K562 (cell line): ENCODE measurements around the gene CFAP298. TPM values are rescaled to one million over a fixed set of nuclear protein-coding genes. Genes with fewer than 3 reads are reported as not detected.

Experiments used
- ATAC-seq: fragments of 200-7000 bp; cut with Tn5 transposase; 3 replicates; pipeline ENCODE4 v1.9.1; 2020; ENCODE audit warnings: moderate library complexity
- BruUV-seq: library from RNA; stranded (reverse); fragments of 400-500 nt; replicated peaks from 2 replicates; lab custom pipeline; 2021; lab: Mats Ljungman, UMichigan
- CTCF ChIA-PET: fragments of 300-600 bp; formaldehyde crosslinking; extraction: SDS; loops from one replicate; lab custom pipeline; 2021; ENCODE audit warnings: low intra/inter-chr PET ratio; lab: Yijun Ruan, JAX
- POLR2A ChIA-PET: fragments of 300-600, 350-650 bp; sonication (Branson Sonifier 250); formaldehyde crosslinking; extraction: SDS; loops from one replicate; lab custom pipeline; 2021; ENCODE audit warnings: antibody characterized with exemption, inconsistent platforms; lab: Yijun Ruan, JAX
- DNase-seq, 4 experiments: peaks; one replicate each; pipeline versions ENCODE4 v3.0.0 to v3.0.0-alpha.2; 2011 to 2018; ENCODE audit warnings: low spot score in 3 of 4, mixed read lengths in 3 of 4; ENCODE audit errors: extremely low read depth in 1 of 4
- FAIRE-seq: peaks from 2 replicates; lab custom pipeline; 2011; peaks lifted over from hg19 to GRCh38; lab: Jason Lieb, UNC
- H2AFZ ChIP-seq: 2 replicates; pipeline ENCODE4 v1.6.0; 2011; ENCODE audit warnings: low read depth, low read length, control low read depth, inconsistent platforms
- H3K27ac ChIP-seq: fragments of 200-600 bp; 3 replicates; pipeline ENCODE4 v1.8.0; 2011; ENCODE audit warnings: low read depth, mild to moderate bottlenecking, control low read depth, inconsistent platforms, low read length, moderate library complexity, mixed read lengths; ENCODE audit errors: extremely low read depth
- H3K27me3 ChIP-seq, 2 experiments: fragments of 300-600 bp in 1 of 2; 2 replicates in 1 of 2; 3 replicates in 1 of 2; pipeline versions ENCODE4 v1.6.0 to v1.8.0; 2011; ENCODE audit warnings: inconsistent platforms in 2 of 2, low read length in 2 of 2, mild to moderate bottlenecking in 1 of 2, mixed read lengths in 1 of 2, moderate library complexity in 1 of 2; ENCODE audit not compliant: control insufficient read depth in 2 of 2, insufficient read depth in 2 of 2
- H3K36me3 ChIP-seq: fragments of 300-600 bp; 3 replicates; pipeline ENCODE4 v1.8.0; 2011; ENCODE audit warnings: mild to moderate bottlenecking, low read length, inconsistent platforms; ENCODE audit not compliant: control insufficient read depth, insufficient read depth
- H3K4me1 ChIP-seq, 2 experiments: fragments of 200-600 bp in 1 of 2; replicated peaks in 1 of 2; 2 replicates in 1 of 2; 3 replicates in 1 of 2; pipeline versions ENCODE4 v1.5.1 to v1.8.0; 2011; ENCODE audit warnings: inconsistent platforms in 2 of 2, low read length in 2 of 2, mild to moderate bottlenecking in 1 of 2, mixed read lengths in 1 of 2, moderate library complexity in 1 of 2; ENCODE audit not compliant: control insufficient read depth in 2 of 2, insufficient read depth in 2 of 2
- H3K4me2 ChIP-seq: 2 replicates; pipeline ENCODE4 v1.6.1; 2011; ENCODE audit warnings: low read length, control low read depth, inconsistent platforms, mixed read lengths; ENCODE audit not compliant: insufficient read depth
- H3K4me3 ChIP-seq: fragments of 200-600 bp; sonication (generic), shearing (Covaris generic); 2 replicates; pipeline ENCODE4 v1.5.1; 2016; ENCODE audit warnings: control low read depth, inconsistent platforms
- H3K79me2 ChIP-seq: fragments of 200-600 bp; 3 replicates; pipeline ENCODE4 v1.8.0; 2011; ENCODE audit warnings: low read length, inconsistent platforms; ENCODE audit not compliant: control insufficient read depth, insufficient read depth
- H3K9ac ChIP-seq, 2 experiments: 2 replicates each; pipeline versions ENCODE4 v1.6.0 to v1.6.1; 2011; ENCODE audit warnings: low read depth in 2 of 2, low read length in 2 of 2, control low read depth in 1 of 2, inconsistent platforms in 1 of 2, mild to moderate bottlenecking in 1 of 2, mixed read lengths in 1 of 2; ENCODE audit not compliant: insufficient read depth in 1 of 2
- H3K9me1 ChIP-seq: one replicate; pipeline ENCODE4 v1.6.0; 2011; ENCODE audit warnings: inconsistent platforms, mild to moderate bottlenecking, low read length, moderate library complexity; ENCODE audit not compliant: control insufficient read depth, insufficient read depth
- H3K9me3 ChIP-seq: replicated peaks from 2 replicates; pipeline ENCODE4 v1.5.1; 2011; ENCODE audit warnings: low read depth, low read length, inconsistent platforms; ENCODE audit not compliant: control insufficient read depth, insufficient read depth
- H4K20me1 ChIP-seq: replicated peaks from 2 replicates; pipeline ENCODE4 v1.6.1; 2011; ENCODE audit warnings: low read length, inconsistent platforms, mixed read lengths; ENCODE audit not compliant: control insufficient read depth, insufficient read depth
- ADNP ChIP-seq: fragments of 200-800 bp; sonication (Bioruptor generic); IDR thresholded peaks from 2 replicates; pipeline ENCODE4 v1.6.1; 2016; ENCODE audit warnings: missing genetic modification characterization, missing compliant biosample characterization
- FOXA1 ChIP-seq: fragments of 450-650 bp; IDR thresholded peaks from 2 replicates; pipeline ENCODE4 v1.6.1; 2016; ENCODE audit warnings: mild to moderate bottlenecking, borderline replicate concordance
- MTA2 ChIP-seq: fragments of 450-650 bp; IDR thresholded peaks from 2 replicates; pipeline ENCODE4 v1.6.1; 2016; ENCODE audit warnings: low read depth
- RBM25 ChIP-seq: fragments of 200-400 bp; formaldehyde crosslinking; IDR thresholded peaks from 2 replicates; pipeline ENCODE4 v1.6.1; 2018; ENCODE audit warnings: low read length, low read depth, moderate library complexity; ENCODE audit not compliant: severe bottlenecking
- STAT5B ChIP-seq: fragments of 250-450 bp; sonication (Bioruptor Pico); IDR thresholded peaks from 2 replicates; pipeline ENCODE4 v1.8.0; 2021; ENCODE audit warnings: mild to moderate bottlenecking, inconsistent platforms
- ZNF253 ChIP-seq: fragments of 250-450 bp; sonication (Bioruptor Pico); conservative IDR thresholded peaks from 2 replicates; pipeline ENCODE4 v1.6.1; 2021; ENCODE audit warnings: mild to moderate bottlenecking
- WGBS: fragments of 100-300 bp; shearing (Covaris generic); methylation state at CpG from one replicate; pipeline ENCODE4 v1.1.6; 2016; ENCODE audit warnings: low coverage, mixed read lengths; ENCODE audit not compliant: insufficient coverage; ENCODE audit errors: missing lambda C conversion rate; 5-methylcytosine and 5-hydroxymethylcytosine counted together
- in situ Hi-C: fragments of 300-500 bp; cut with MboI; formaldehyde crosslinking; loops from 4 replicates; pipeline ENCODE4 v1.15.0; 2018; ENCODE audit warnings: inconsistent platforms, mixed read lengths
- intact Hi-C: fragments of 100-400 bp; cut with micrococcal nuclease; formaldehyde crosslinking; loops from 2 replicates; pipeline ENCODE4 v1.14.2; 2022
- polyA plus RNA-seq, 8 experiments: library from polyadenylated mRNA; depleted of rRNA in 4 of 8; stranded (reverse) in 5 of 8; unstranded in 3 of 8; fragments of >200 nt; fragmentation: Nextera tagmentation in 2 of 8; fragmentation: Illumina TruSeq in 1 of 8; extraction: Ambion mirVana in 2 of 8; extraction: Trizol in 1 of 8; gene quantifications; 2 replicates each; pipeline versions ENCODE4 v1.2.1 to v1.2.3, GENCODE V29; 2011 to 2014; ENCODE audit warnings: inconsistent platforms in 1 of 8, missing spikeins in 1 of 8
- total RNA-seq, 7 experiments: library from RNA; depleted of rRNA in 6 of 7; stranded (reverse); fragments of >200 nt in 6 of 7; fragmentation: Illumina TruSeq in 2 of 7; extraction: Trizol in 2 of 7; gene quantifications; 2 replicates each; pipeline versions ENCODE4 v1.2.1 to v1.2.3, GENCODE V29; 2011 to 2021; ENCODE audit warnings: low replicate concordance in 1 of 7
- TF ChIP-seq, protein P1 (sequence below): fragments of 250-450 bp; sonication (Bioruptor Pico); IDR thresholded peaks from 2 replicates; pipeline ENCODE4 v1.4.0; 2020; ENCODE audit warnings: mild to moderate bottlenecking, moderate library complexity, borderline replicate concordance
- TF ChIP-seq, protein P2 (sequence below): IDR thresholded peaks from 2 replicates; pipeline ENCODE4 v1.6.1; 2014; ENCODE audit warnings: antibody characterized with exemption
- TF ChIP-seq, protein P3 (sequence below): sonication (generic); formaldehyde crosslinking; IDR thresholded peaks from 2 replicates; pipeline ENCODE4 v1.8.0; 2022; ENCODE audit warnings: missing genetic modification reagents, mild to moderate bottlenecking, borderline replicate concordance
- TF ChIP-seq, protein P4 (sequence below): sonication (generic); formaldehyde crosslinking; IDR thresholded peaks from 2 replicates; pipeline ENCODE4 v1.8.1; 2023; ENCODE audit warnings: missing genetic modification reagents, mild to moderate bottlenecking, borderline replicate concordance

CFAP298 gene
- total and polyA plus RNA-seq, 9 of the 15 experiments (the other 6 are each of a cell fraction or from before 2014, with no cell fraction given): 31.4 to 178 (median 89.7) TPM

DNA sequence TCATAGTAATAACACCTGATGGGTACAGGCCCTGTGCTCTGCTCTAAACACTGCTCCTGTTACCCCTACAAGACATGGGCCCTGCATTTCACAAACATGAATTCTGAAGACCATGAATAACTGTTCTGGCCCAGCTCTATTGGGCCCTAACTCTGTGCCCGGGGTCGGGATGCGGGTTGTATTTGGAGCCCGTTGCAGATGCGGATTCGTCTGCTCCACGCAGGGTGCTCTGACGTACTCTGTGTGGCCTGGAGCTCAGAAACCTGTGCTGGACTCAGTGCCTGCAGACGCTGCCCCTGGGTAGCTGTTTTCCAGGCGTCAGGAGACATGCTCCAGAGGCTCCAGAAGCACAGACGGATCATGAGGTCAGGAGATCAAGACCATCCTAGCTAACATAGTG, 16.7 kb downstream of the CFAP298 start:
- no peak overlapping the region for H3K4me3 ChIP-seq
- H3K4me2 ChIP-seq: no peak overlapping the region
- H3K79me2 ChIP-seq: no peaks in the 10 kb centered on the region
- H3K9me1 ChIP-seq: no peaks in the 10 kb centered on the region
- ChIA-PET CTCF (no interaction called here), POLR2A (interaction anchor here (0.6 to 0.9 kb wide), 3 partner anchors 10 to 719 kb away, joined by 3 to 4 read pairs (median 4); partner anchors contain the start of gene CFAP298)
- in situ Hi-C loops (no loop called here), intact Hi-C loops (no loop called here)
- TF ChIP-seq STAT5B (CRISPR knock-in tag) (no peak), ZNF253 (CRISPR knock-in tag) (no peak), ADNP (tag) (no peak), RBM25 (no peak), MTA2 (no peak), FOXA1 (no peak)
- TF ChIP-seq, protein P1, sequence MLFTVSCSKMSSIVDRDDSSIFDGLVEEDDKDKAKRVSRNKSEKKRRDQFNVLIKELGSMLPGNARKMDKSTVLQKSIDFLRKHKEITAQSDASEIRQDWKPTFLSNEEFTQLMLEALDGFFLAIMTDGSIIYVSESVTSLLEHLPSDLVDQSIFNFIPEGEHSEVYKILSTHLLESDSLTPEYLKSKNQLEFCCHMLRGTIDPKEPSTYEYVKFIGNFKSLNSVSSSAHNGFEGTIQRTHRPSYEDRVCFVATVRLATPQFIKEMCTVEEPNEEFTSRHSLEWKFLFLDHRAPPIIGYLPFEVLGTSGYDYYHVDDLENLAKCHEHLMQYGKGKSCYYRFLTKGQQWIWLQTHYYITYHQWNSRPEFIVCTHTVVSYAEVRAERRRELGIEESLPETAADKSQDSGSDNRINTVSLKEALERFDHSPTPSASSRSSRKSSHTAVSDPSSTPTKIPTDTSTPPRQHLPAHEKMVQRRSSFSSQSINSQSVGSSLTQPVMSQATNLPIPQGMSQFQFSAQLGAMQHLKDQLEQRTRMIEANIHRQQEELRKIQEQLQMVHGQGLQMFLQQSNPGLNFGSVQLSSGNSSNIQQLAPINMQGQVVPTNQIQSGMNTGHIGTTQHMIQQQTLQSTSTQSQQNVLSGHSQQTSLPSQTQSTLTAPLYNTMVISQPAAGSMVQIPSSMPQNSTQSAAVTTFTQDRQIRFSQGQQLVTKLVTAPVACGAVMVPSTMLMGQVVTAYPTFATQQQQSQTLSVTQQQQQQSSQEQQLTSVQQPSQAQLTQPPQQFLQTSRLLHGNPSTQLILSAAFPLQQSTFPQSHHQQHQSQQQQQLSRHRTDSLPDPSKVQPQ: no peak
- TF ChIP-seq, protein P2, sequence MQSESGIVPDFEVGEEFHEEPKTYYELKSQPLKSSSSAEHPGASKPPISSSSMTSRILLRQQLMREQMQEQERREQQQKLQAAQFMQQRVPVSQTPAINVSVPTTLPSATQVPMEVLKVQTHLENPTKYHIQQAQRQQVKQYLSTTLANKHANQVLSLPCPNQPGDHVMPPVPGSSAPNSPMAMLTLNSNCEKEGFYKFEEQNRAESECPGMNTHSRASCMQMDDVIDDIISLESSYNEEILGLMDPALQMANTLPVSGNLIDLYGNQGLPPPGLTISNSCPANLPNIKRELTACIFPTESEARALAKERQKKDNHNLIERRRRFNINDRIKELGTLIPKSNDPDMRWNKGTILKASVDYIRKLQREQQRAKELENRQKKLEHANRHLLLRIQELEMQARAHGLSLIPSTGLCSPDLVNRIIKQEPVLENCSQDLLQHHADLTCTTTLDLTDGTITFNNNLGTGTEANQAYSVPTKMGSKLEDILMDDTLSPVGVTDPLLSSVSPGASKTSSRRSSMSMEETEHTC: no peak
- TF ChIP-seq, protein P3, sequence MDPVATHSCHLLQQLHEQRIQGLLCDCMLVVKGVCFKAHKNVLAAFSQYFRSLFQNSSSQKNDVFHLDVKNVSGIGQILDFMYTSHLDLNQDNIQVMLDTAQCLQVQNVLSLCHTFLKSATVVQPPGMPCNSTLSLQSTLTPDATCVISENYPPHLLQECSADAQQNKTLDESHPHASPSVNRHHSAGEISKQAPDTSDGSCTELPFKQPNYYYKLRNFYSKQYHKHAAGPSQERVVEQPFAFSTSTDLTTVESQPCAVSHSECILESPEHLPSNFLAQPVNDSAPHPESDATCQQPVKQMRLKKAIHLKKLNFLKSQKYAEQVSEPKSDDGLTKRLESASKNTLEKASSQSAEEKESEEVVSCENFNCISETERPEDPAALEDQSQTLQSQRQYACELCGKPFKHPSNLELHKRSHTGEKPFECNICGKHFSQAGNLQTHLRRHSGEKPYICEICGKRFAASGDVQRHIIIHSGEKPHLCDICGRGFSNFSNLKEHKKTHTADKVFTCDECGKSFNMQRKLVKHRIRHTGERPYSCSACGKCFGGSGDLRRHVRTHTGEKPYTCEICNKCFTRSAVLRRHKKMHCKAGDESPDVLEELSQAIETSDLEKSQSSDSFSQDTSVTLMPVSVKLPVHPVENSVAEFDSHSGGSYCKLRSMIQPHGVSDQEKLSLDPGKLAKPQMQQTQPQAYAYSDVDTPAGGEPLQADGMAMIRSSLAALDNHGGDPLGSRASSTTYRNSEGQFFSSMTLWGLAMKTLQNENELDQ (CRISPR knock-in tag): no peak
- TF ChIP-seq, protein P4, sequence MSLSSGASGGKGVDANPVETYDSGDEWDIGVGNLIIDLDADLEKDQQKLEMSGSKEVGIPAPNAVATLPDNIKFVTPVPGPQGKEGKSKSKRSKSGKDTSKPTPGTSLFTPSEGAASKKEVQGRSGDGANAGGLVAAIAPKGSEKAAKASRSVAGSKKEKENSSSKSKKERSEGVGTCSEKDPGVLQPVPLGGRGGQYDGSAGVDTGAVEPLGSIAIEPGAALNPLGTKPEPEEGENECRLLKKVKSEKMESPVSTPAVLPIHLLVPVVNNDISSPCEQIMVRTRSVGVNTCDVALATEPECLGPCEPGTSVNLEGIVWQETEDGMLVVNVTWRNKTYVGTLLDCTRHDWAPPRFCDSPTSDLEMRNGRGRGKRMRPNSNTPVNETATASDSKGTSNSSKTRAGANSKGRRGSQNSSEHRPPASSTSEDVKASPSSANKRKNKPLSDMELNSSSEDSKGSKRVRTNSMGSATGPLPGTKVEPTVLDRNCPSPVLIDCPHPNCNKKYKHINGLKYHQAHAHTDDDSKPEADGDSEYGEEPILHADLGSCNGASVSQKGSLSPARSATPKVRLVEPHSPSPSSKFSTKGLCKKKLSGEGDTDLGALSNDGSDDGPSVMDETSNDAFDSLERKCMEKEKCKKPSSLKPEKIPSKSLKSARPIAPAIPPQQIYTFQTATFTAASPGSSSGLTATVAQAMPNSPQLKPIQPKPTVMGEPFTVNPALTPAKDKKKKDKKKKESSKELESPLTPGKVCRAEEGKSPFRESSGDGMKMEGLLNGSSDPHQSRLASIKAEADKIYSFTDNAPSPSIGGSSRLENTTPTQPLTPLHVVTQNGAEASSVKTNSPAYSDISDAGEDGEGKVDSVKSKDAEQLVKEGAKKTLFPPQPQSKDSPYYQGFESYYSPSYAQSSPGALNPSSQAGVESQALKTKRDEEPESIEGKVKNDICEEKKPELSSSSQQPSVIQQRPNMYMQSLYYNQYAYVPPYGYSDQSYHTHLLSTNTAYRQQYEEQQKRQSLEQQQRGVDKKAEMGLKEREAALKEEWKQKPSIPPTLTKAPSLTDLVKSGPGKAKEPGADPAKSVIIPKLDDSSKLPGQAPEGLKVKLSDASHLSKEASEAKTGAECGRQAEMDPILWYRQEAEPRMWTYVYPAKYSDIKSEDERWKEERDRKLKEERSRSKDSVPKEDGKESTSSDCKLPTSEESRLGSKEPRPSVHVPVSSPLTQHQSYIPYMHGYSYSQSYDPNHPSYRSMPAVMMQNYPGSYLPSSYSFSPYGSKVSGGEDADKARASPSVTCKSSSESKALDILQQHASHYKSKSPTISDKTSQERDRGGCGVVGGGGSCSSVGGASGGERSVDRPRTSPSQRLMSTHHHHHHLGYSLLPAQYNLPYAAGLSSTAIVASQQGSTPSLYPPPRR (CRISPR knock-in tag): no peak
- FAIRE-seq (no peak), DNase-seq (no peak), ATAC-seq (no peak)
- WGBS: 76% methylated on average over 11 of the region's 11 CpGs
- H4K20me1 ChIP-seq: no peaks in the 10 kb centered on the region
- no TSS peak for BruUV-seq
- H3K4me1 ChIP-seq: no peaks in the 10 kb centered on the region
- H3K36me3 ChIP-seq: peaks cover 18% of the 10 kb centered on the region; the same call in 2 of the 3 replicates
- H3K9ac ChIP-seq: no peak overlapping the region
- no peak overlapping the region; the same call in 2 of the 3 replicates for H3K27ac ChIP-seq
- no peaks in the 10 kb centered on the region for H3K9me3 ChIP-seq
- H3K27me3 ChIP-seq: no peaks in the 10 kb centered on the region
- no peak overlapping the region for H2AFZ ChIP-seq
